WTC11 (cell line): ENCODE results near the gene COL12A1. TPM values are rescaled to one million over a fixed set of nuclear protein-coding genes. Genes with fewer than 3 reads are reported as not detected.

Experiments
- ATAC-seq: fragments of 200-7000 bp; cut with Tn5 transposase; 2 replicates; pipeline ENCODE4 v1.10.0; 2021; ENCODE audit warnings: mild to moderate bottlenecking, moderate library complexity
- CTCF ChIA-PET: fragments of 300-600 bp; sonication (Branson Sonifier 250); formaldehyde crosslinking; loops from one replicate; lab custom pipeline; 2021; ENCODE audit warnings: antibody characterized with exemption; lab: Charles Lee
- POLR2A ChIA-PET: fragments of 350-600 bp; sonication (Branson Sonifier 250); formaldehyde crosslinking; loops from one replicate; lab custom pipeline; 2021; ENCODE audit warnings: antibody characterized with exemption; lab: Charles Lee
- DNase-seq: peaks from one replicate; pipeline ENCODE4 v3.0.0; 2021; ENCODE audit warnings: low spot score
- H3K27ac Mint-ChIP-seq: 2 replicates; pipeline ENCODE4 v1.8.0; 2021; ENCODE audit warnings: mixed read lengths
- H3K27me3 Mint-ChIP-seq: 2 replicates; pipeline ENCODE4 v1.8.0; 2021; ENCODE audit warnings: low read depth, mild to moderate bottlenecking, moderate library complexity, mixed read lengths
- H3K36me3 Mint-ChIP-seq: 2 replicates; pipeline ENCODE4 v1.8.0; 2021; ENCODE audit warnings: mixed read lengths
- H3K4me1 Mint-ChIP-seq: 2 replicates; pipeline ENCODE4 v1.8.0; 2022; ENCODE audit warnings: mixed read lengths
- H3K4me3 Mint-ChIP-seq: 2 replicates; pipeline ENCODE4 v1.8.0; 2021; ENCODE audit warnings: mild to moderate bottlenecking, moderate library complexity, mixed read lengths
- H3K9me3 Mint-ChIP-seq: 2 replicates; pipeline ENCODE4 v1.8.0; 2021; ENCODE audit warnings: mixed read lengths
- ATF3 ChIP-seq: sonication (generic); formaldehyde crosslinking; conservative IDR thresholded peaks from 2 replicates; pipeline ENCODE4 v1.8.1; 2022; ENCODE audit warnings: mild to moderate bottlenecking, missing genetic modification reagents
- CDX4 ChIP-seq: fragments of 250-450 bp; sonication (Bioruptor Pico); IDR thresholded peaks from 2 replicates; pipeline ENCODE4 v1.9.0; 2021; ENCODE audit warnings: moderate library complexity, mild to moderate bottlenecking, inconsistent platforms, borderline replicate concordance
- CREM ChIP-seq: sonication (generic); formaldehyde crosslinking; IDR thresholded peaks from 2 replicates; pipeline ENCODE4 v1.8.1; 2022; ENCODE audit warnings: mild to moderate bottlenecking, missing genetic modification reagents, moderate library complexity
- EMX1 ChIP-seq: fragments of 250-450 bp; sonication (Bioruptor Pico); IDR thresholded peaks from 2 replicates; pipeline ENCODE4 v1.8.0; 2021; ENCODE audit warnings: mild to moderate bottlenecking
- FOXP1 ChIP-seq: sonication (generic); formaldehyde crosslinking; IDR thresholded peaks from 2 replicates; pipeline ENCODE4 v1.8.0; 2022; ENCODE audit warnings: missing genetic modification reagents, mild to moderate bottlenecking, moderate library complexity, borderline replicate concordance
- FOXP4 ChIP-seq: sonication (generic); formaldehyde crosslinking; IDR thresholded peaks from 2 replicates; pipeline ENCODE4 v1.8.0; 2022; ENCODE audit warnings: mild to moderate bottlenecking, missing genetic modification reagents
- IRF1 ChIP-seq: sonication (generic); formaldehyde crosslinking; IDR thresholded peaks from 2 replicates; pipeline ENCODE4 v1.8.0; 2023; ENCODE audit warnings: missing genetic modification reagents
- IRF2 ChIP-seq: sonication (generic); formaldehyde crosslinking; IDR thresholded peaks from 2 replicates; pipeline ENCODE4 v1.8.0; 2022; ENCODE audit warnings: low read depth, missing genetic modification reagents, borderline replicate concordance
- MLX ChIP-seq: sonication (generic); formaldehyde crosslinking; IDR thresholded peaks from 2 replicates; pipeline ENCODE4 v1.8.1; 2023; ENCODE audit warnings: mild to moderate bottlenecking, missing genetic modification reagents, moderate library complexity
- MXD4 ChIP-seq: fragments of 250-450 bp; sonication (Bioruptor Pico); IDR thresholded peaks from 2 replicates; pipeline ENCODE4 v1.8.0; 2021; ENCODE audit warnings: mild to moderate bottlenecking, moderate library complexity, borderline replicate concordance
- NFE2L1 ChIP-seq: sonication (generic); formaldehyde crosslinking; IDR thresholded peaks from 2 replicates; pipeline ENCODE4 v1.8.1; 2023; ENCODE audit warnings: missing genetic modification reagents
- NFYB ChIP-seq: sonication (generic); formaldehyde crosslinking; conservative IDR thresholded peaks from 2 replicates; pipeline ENCODE4 v1.8.0; 2022; ENCODE audit warnings: low read depth, missing genetic modification reagents
- NR2C2 ChIP-seq: sonication (generic); formaldehyde crosslinking; IDR thresholded peaks from 2 replicates; pipeline ENCODE4 v1.8.0; 2022; ENCODE audit warnings: mild to moderate bottlenecking, missing genetic modification reagents
- NR3C1 ChIP-seq: sonication (generic); formaldehyde crosslinking; conservative IDR thresholded peaks from 2 replicates; pipeline ENCODE4 v1.8.1; 2023; ENCODE audit warnings: low read depth, mild to moderate bottlenecking, missing genetic modification reagents
- PREB ChIP-seq: sonication (generic); formaldehyde crosslinking; IDR thresholded peaks from 2 replicates; pipeline ENCODE4 v1.8.1; 2022; ENCODE audit warnings: mild to moderate bottlenecking, missing genetic modification reagents, moderate library complexity, borderline replicate concordance
- TP53 ChIP-seq: sonication (generic); formaldehyde crosslinking; IDR thresholded peaks from 2 replicates; pipeline ENCODE4 v1.8.1; 2023; ENCODE audit warnings: mild to moderate bottlenecking, missing genetic modification reagents
- USF2 ChIP-seq: sonication (generic); formaldehyde crosslinking; IDR thresholded peaks from 2 replicates; pipeline ENCODE4 v1.8.1; 2023; ENCODE audit warnings: mild to moderate bottlenecking, missing genetic modification reagents, moderate library complexity
- ZNF317 ChIP-seq: sonication (generic); formaldehyde crosslinking; IDR thresholded peaks from 2 replicates; pipeline ENCODE4 v1.8.1; 2023; ENCODE audit warnings: low read depth, mild to moderate bottlenecking, moderate library complexity, missing genetic modification reagents, borderline replicate concordance
- ZNF416 ChIP-seq: fragments of 250-450 bp; sonication (Bioruptor Pico); IDR thresholded peaks from 2 replicates; pipeline ENCODE4 v1.9.0; 2021; ENCODE audit warnings: mild to moderate bottlenecking, inconsistent platforms
- ZNF423 ChIP-seq: fragments of 250-450 bp; sonication (Bioruptor Pico); IDR thresholded peaks from 2 replicates; pipeline ENCODE4 v2.1.2; 2022; ENCODE audit warnings: mild to moderate bottlenecking, moderate library complexity
- ZNF425 ChIP-seq: fragments of 250-450 bp; sonication (Bioruptor Pico); conservative IDR thresholded peaks from 2 replicates; pipeline ENCODE4 v1.9.0; 2021; ENCODE audit warnings: mild to moderate bottlenecking
- total RNA-seq: library from RNA; stranded (reverse); gene quantifications from 3 replicates; pipeline ENCODE4 v1.2.3, GENCODE V29; 2021

Gene COL12A1
- total RNA-seq, 1 experiment from 2014 or later: 1.1 TPM

GRCh38 chr6:75143191-75143590, 62.7 kb downstream of the COL12A1 start:
- ChIA-PET POLR2A (no interaction called here), CTCF (interaction anchor here (1.6 kb wide), 1 partner anchor 65 kb away, joined by 4 read pairs; no protein-coding TSS in a partner anchor)
- Mint-ChIP-seq H3K27ac (no peak overlapping the region), H3K9me3 (no peaks in the 10 kb centered on the region), H3K27me3 (no peaks in the 10 kb centered on the region), H3K36me3 (no peaks in the 10 kb centered on the region), H3K4me1 (no peaks in the 10 kb centered on the region; the same call in 1 of the 2 replicates), H3K4me3 (no peak overlapping the region)
- no peak for TF ChIP-seq NR2C2 (CRISPR knock-in tag)
- no peak for DNase-seq
- ATAC-seq: no peak

- no peak for TF ChIP-seq ZNF425
- TF ChIP-seq NFYB: no peak
- no peak for TF ChIP-seq MLX (CRISPR knock-in tag)
- TF ChIP-seq CREM: no peak
- no peak for TF ChIP-seq IRF2 (CRISPR knock-in tag)
- no peak for TF ChIP-seq NR3C1 (CRISPR knock-in tag)
- no peak for TF ChIP-seq PREB (CRISPR knock-in tag)
- TF ChIP-seq NFE2L1 (CRISPR knock-in tag): no peak
- no peak for TF ChIP-seq FOXP4 (CRISPR knock-in tag)
- TF ChIP-seq EMX1: no peak
- TF ChIP-seq ATF3: no peak
- TF ChIP-seq ZNF317 (CRISPR knock-in tag): no peak
- no peak for TF ChIP-seq MXD4 (CRISPR knock-in tag)
- TF ChIP-seq IRF1 (CRISPR knock-in tag): no peak
- no peak for TF ChIP-seq USF2 (CRISPR knock-in tag)
- no peak for TF ChIP-seq CDX4 (CRISPR knock-in tag)
- TF ChIP-seq ZNF416 (CRISPR knock-in tag): no peak
- no peak for TF ChIP-seq TP53
- TF ChIP-seq FOXP1: no peak
- TF ChIP-seq ZNF423 (CRISPR knock-in tag): no peak
- ChIA-PET POLR2A (no interaction called here), CTCF (no interaction called here)
- Mint-ChIP-seq H3K4me1 (no peaks in the 10 kb centered on the region; the same call in 1 of the 2 replicates), H3K36me3 (no peaks in the 10 kb centered on the region), H3K27me3 (no peaks in the 10 kb centered on the region), H3K27ac (no peak overlapping the region), H3K4me3 (no peak overlapping the region), H3K9me3 (no peaks in the 10 kb centered on the region)
- ATAC-seq (no peak), DNase-seq (no peak)
These were observed 63.1 kb downstream of the COL12A1 start for GRCh38 chr6:75142721-75143120.
